Lower leg skin (tissue), 4 donors: ENCODE results near the gene ITGA3. TPM values are rescaled to one million over a fixed set of nuclear protein-coding genes. Genes with fewer than 3 reads are reported as not detected.

Experiments
- DNase-seq, 2 donors: peaks; one replicate each; pipeline ENCODE4 v3.0.0-alpha.2; 2019; ENCODE audit warnings: low spot score in 2 of 2
- H3K4me3 ChIP-seq: fragments of 200-600 bp; sonication (generic); 2 replicates; pipeline ENCODE4 v1.5.1; 2017; ENCODE audit warnings: mild to moderate bottlenecking, low read depth; ENCODE audit not compliant: poor library complexity, severe bottlenecking
- POLR2A ChIP-seq, 2 donors: fragments of 450-650 bp; IDR thresholded peaks; one replicate each; pipeline ENCODE4 v1.6.1; 2016 to 2017; ENCODE audit warnings: antibody characterized with exemption in 2 of 2, mild to moderate bottlenecking in 1 of 2, moderate library complexity in 1 of 2
- WGBS, 2 donors: methylation state at CpG; one replicate each; pipeline ENCODE4 v1.1.5; 2018; 5-methylcytosine and 5-hydroxymethylcytosine counted together
- intact Hi-C: fragments of 100-400 bp; cut with DNase I; formaldehyde crosslinking; loops from one replicate; pipeline ENCODE4 v1.15.0; 2023; ENCODE audit warnings: low total_unique reads
- total RNA-seq, 4 donors: library from RNA; depleted of rRNA; stranded (reverse); fragments of >200 nt; gene quantifications; one replicate each; pipeline ENCODE4 v1.1.0, GENCODE V29; 2016
- TF ChIP-seq, protein P1 (sequence below), 3 donors: fragments of 450-650 bp; IDR thresholded peaks; one replicate each; pipeline ENCODE4 v1.5.1; 2016; ENCODE audit warnings: antibody characterized with exemption in 3 of 3, mild to moderate bottlenecking in 3 of 3, moderate library complexity in 2 of 3

Gene ITGA3
- total RNA-seq, 4 donors from 2014 or later = 99.7 to 148 (median 121) TPM

DNA sequence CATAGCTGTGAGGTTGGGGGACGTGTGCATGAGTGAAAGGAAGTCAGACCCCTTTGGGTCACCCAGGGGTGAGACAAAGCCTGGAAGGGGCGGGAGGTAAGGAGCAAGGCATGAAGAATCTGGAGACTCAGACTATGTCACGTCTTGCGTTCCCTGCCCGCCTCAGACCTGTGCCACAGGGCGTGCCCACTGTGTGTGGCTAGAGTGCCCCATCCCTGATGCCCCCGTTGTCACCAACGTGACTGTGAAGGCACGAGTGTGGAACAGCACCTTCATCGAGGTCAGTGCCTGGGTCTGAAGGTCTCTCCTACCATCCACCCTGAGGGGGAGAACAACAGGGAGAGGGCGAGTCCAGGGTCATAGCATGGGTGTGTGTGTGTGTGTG, 24.2 kb downstream of the ITGA3 start:
- DNase-seq = no peak
- intact Hi-C loops = no loop called here
- H3K4me3 ChIP-seq = no peak overlapping the region
- WGBS, 2 donors = 69 to 72% methylated on average over 11 of the region's 11 CpGs
- TF ChIP-seq, protein P1, sequence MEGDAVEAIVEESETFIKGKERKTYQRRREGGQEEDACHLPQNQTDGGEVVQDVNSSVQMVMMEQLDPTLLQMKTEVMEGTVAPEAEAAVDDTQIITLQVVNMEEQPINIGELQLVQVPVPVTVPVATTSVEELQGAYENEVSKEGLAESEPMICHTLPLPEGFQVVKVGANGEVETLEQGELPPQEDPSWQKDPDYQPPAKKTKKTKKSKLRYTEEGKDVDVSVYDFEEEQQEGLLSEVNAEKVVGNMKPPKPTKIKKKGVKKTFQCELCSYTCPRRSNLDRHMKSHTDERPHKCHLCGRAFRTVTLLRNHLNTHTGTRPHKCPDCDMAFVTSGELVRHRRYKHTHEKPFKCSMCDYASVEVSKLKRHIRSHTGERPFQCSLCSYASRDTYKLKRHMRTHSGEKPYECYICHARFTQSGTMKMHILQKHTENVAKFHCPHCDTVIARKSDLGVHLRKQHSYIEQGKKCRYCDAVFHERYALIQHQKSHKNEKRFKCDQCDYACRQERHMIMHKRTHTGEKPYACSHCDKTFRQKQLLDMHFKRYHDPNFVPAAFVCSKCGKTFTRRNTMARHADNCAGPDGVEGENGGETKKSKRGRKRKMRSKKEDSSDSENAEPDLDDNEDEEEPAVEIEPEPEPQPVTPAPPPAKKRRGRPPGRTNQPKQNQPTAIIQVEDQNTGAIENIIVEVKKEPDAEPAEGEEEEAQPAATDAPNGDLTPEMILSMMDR (IDR thresholded peaks at IDR 0.05) = no peak
- TF ChIP-seq POLR2A (IDR thresholded peaks at IDR 0.05) = no peak

- DNase-seq = no peak
- WGBS, 2 donors = 77 to 78% methylated on average over 7 of the region's 7 CpGs
- intact Hi-C loops = no loop called here
- TF ChIP-seq, protein P1 (IDR thresholded peaks at IDR 0.05) = no peak
- TF ChIP-seq POLR2A (IDR thresholded peaks at IDR 0.05) = no peak
- no peak overlapping the region for H3K4me3 ChIP-seq
Measured at GRCh38 chr17:50080827-50081226, 24.9 kb downstream of the ITGA3 start.

GRCh38 chr17:50081757-50082156, 25.8 kb downstream of the ITGA3 start:
- TF ChIP-seq, protein P1 (IDR thresholded peaks at IDR 0.05) = no peak
- TF ChIP-seq POLR2A (IDR thresholded peaks at IDR 0.05) = no peak
- intact Hi-C loops = no loop called here
- WGBS, 2 donors = 81 to 85% methylated on average over 5 of the region's 5 CpGs
- DNase-seq = no peak
- no peak overlapping the region for H3K4me3 ChIP-seq

- peak in 1 of 2 donors; percentile 62 for DNase-seq
- 46 to 54% methylated on average over 9 to 10 of the region's 10 CpGs for WGBS, 2 donors
- TF ChIP-seq POLR2A (IDR thresholded peaks at IDR 0.05) = no peak
- TF ChIP-seq, protein P1 (IDR thresholded peaks at IDR 0.05) = peak in 1 of 3 donors; percentile 91
- intact Hi-C loops = no loop called here
- no peak overlapping the region for H3K4me3 ChIP-seq
Measured at GRCh38 chr17:50087246-50087911, 31.5 kb downstream of the ITGA3 start.

- TF ChIP-seq, protein P1 (IDR thresholded peaks at IDR 0.05) = no peak
- TF ChIP-seq POLR2A (IDR thresholded peaks at IDR 0.05) = no peak
- intact Hi-C loops = loop anchor here (2.0 kb wide), 1 partner anchor 61 kb away; no protein-coding TSS in a partner anchor
- no peak overlapping the region for H3K4me3 ChIP-seq
- 84 to 88% methylated on average over 15 to 19 of the region's 19 CpGs for WGBS, 2 donors
- no peak for DNase-seq
Measured at GRCh38 chr17:50087912-50088405, 32.0 kb downstream of the ITGA3 start.
